Suprapubic skin (tissue), 3 donors: Measurements from ENCODE around the gene LGALS3BP.

ENCODE experiments used
- CTCF ChIP-seq, 2 donors: fragments of 200-600 bp in 1 of 2; fragments of 450-650 bp in 1 of 2; sonication (generic) in 1 of 2; IDR thresholded peaks; one replicate each; pipeline ENCODE4 v1.5.1; 2016 to 2019; ENCODE audit warnings: antibody characterized with exemption in 2 of 2, mild to moderate bottlenecking in 1 of 2, moderate library complexity in 1 of 2
- POLR2AphosphoS5 ChIP-seq, 3 donors: sonication (generic); formaldehyde crosslinking; IDR thresholded peaks; one replicate each; pipeline ENCODE4 v1.6.1; 2017; ENCODE audit warnings: antibody characterized with exemption in 3 of 3

GRCh38 chr17:78973792-78974520 is 5.8 kb downstream of the LGALS3BP start:
- TF ChIP-seq POLR2AphosphoS5 (IDR thresholded peaks at IDR 0.05) (no peak), CTCF (IDR thresholded peaks at IDR 0.05) (no peak)
